NB4 (cell line): ENCODE data around the gene HELB.
A peak's percentile ranks its signal among the peaks of the same experiment; 100 is the strongest.

Experiments
- DNase-seq: peaks from one replicate; pipeline ENCODE4 v3.0.0; 2010; ENCODE audit warnings: low read depth
- H3K4me3 ChIP-seq: one replicate; pipeline ENCODE4 v1.5.1; 2011; ENCODE audit warnings: mild to moderate bottlenecking, low read depth, low read length, moderate library complexity
- CTCF ChIP-seq: IDR thresholded peaks from one replicate; pipeline ENCODE4 v1.5.1; 2012; ENCODE audit warnings: low read depth, low read length
- MAX ChIP-seq: IDR thresholded peaks from 2 replicates; pipeline ENCODE4 v1.6.1; 2011; ENCODE audit warnings: low read depth, low read length
- MYC ChIP-seq: IDR thresholded peaks from 2 replicates; pipeline ENCODE4 v1.6.1; 2011; ENCODE audit warnings: low read depth, low read length
- POLR2A ChIP-seq: IDR thresholded peaks from 2 replicates; pipeline ENCODE4 v1.6.1; 2011; ENCODE audit warnings: mild to moderate bottlenecking; ENCODE audit not compliant: insufficient read length; ENCODE audit errors: extremely low read depth

Gene HELB

GRCh38 chr12:66269142-66269541 is 33.2 kb upstream of the HELB start:
- no peak for TF ChIP-seq MAX
- no peak for TF ChIP-seq POLR2A
- TF ChIP-seq CTCF: no peak
- TF ChIP-seq MYC: no peak
- peak; percentile 55 for DNase-seq
- peak overlapping the region; percentile 3 for H3K4me3 ChIP-seq

- peak; percentile 83 for DNase-seq
Observed at GRCh38 chr12:66269757-66270383, 32.4 kb upstream of the HELB start.

GRCh38 chr12:66270613-66271012 is 31.7 kb upstream of the HELB start:
- DNase-seq: peak; percentile 53
- no peak overlapping the region for H3K4me3 ChIP-seq
- TF ChIP-seq MAX (no peak), CTCF (no peak), POLR2A (no peak), MYC (no peak)

More at GRCh38 chr12:66269757-66270383, 32.4 kb upstream of the HELB start:
- no peak overlapping the region for H3K4me3 ChIP-seq
- TF ChIP-seq MAX: no peak
- TF ChIP-seq MYC: no peak
- no peak for TF ChIP-seq POLR2A
- TF ChIP-seq CTCF: peak; percentile 61

GRCh38 chr12:66272650-66273049 is 29.6 kb upstream of the HELB start:
- H3K4me3 ChIP-seq: no peak overlapping the region
- DNase-seq: no peak
- TF ChIP-seq MAX (no peak), CTCF (no peak), POLR2A (no peak), MYC (no peak)

GRCh38 chr12:66273147-66273546 is 29.1 kb upstream of the HELB start:
- no peak for DNase-seq
- H3K4me3 ChIP-seq: no peak overlapping the region
- no peak for TF ChIP-seq MAX
- TF ChIP-seq CTCF: no peak
- no peak for TF ChIP-seq POLR2A
- TF ChIP-seq MYC: no peak
